Stimulated activated CD4-positive, alpha-beta T cell treated with anti-CD3 and anti-CD28 coated beads, TNF-alpha, amount 100 ng/mL, for 24 hours (primary cell): Measurements from ENCODE around the gene FBXL5.
"Not testable (repeated sequence)": the region's sequence is repeated elsewhere in the genome, so short reads cannot be mapped to it uniquely, and the experiment has no call there.

Source experiments
- DNase-seq, 3 experiments: peaks; one replicate each; pipeline ENCODE4 v3.0.0-alpha.2; 2020; ENCODE audit warnings: low read depth in 3 of 3

The FBXL5 gene

GRCh38 chr4:15649914-15650545 is 5.1 kb downstream of the FBXL5 start:
- peak; percentile 15 to 37 (median 23) for DNase-seq

DNA sequence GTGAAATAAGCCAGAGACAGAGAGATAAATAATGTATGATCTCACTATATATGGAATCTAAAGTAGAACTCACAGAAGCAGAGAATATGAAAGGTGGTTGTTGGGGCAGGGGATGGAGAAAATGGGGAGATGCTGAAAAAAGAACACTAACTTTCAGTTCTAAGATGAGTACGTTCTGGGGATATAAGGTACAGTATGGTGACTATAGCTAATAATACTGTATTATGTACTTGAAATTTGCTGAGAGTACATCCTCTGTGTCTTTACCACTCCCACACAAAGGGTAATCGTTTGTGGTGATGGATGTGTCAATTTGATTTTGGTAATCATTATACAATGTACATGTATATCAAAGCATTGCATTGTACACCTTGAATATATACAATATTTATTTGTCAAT is 6.6 kb downstream of the FBXL5 start:
- no peak for DNase-seq

GRCh38 chr4:15638418-15638817 is 16.7 kb downstream of the FBXL5 start:
- no peak for DNase-seq

GRCh38 chr4:15636818-15637217 is 18.3 kb downstream of the FBXL5 start:
- DNase-seq: no peak

DNA sequence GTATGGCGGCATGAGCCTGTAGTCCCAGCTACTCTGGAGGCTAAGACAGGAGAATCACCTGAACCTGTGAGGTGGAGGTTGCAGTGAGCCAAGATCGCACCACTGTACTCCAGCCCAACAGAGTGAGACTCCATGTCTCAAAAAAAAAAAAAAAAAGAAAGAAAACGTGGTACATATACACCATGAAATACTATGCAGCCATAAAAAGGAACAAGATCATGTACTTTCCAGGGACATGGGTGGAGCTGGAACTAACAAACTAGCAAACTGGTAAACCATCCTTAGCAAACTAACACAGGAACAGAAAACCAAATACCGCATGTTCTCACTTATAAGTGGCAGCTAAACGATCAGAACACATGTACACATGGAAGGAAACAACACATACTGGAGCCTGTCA is 37.8 kb downstream of the FBXL5 start:
- not testable (repeated sequence) for DNase-seq

DNA sequence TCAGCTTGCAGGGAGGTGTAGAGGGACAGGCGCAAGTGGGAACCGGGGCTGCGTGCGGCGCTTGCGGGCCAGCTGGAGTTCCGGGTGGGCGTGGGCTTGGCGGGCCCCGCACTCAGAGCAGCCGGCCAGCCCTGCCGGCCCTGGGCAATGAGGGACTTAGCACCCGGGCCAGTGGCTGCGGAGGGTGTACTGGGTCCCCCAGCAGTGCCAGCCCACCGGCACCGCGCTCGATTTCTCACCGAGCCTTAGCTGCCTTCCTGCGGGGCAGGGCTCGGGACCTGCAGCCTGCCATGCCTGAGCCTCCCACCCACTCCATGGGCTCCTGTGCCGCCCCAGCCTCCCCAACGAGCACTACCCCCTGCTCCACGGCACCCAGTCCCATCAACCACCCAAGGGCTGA is 40.3 kb downstream of the FBXL5 start:
- not testable (repeated sequence) for DNase-seq

GRCh38 chr4:15612136-15612535 is 43.0 kb downstream of the FBXL5 start:
- no peak for DNase-seq

GRCh38 chr4:15610855-15611254 is 44.3 kb downstream of the FBXL5 start:
- no peak for DNase-seq

DNA sequence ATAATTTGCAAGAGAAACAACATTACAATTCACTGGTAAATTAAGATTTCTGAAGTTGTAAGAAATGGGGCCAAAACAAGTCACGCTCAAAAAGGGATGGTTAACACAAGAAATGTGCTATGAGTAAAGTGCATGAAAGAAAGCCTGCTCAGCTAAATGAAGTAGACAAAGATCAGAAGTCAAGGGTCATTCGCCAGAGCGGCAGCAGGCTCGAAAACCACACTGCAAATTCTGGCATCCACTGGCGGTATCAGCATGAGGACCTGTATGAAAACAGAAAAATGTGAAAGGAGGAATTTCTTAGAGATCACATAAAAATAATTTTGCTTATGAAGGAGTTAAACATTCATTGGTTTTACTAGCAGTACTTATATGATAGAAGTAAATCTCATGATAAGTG is 49.6 kb downstream of the FBXL5 start:
- no peak for DNase-seq

GRCh38 chr4:15601862-15602261 is 53.3 kb downstream of the FBXL5 start:
- no peak for DNase-seq

DNA sequence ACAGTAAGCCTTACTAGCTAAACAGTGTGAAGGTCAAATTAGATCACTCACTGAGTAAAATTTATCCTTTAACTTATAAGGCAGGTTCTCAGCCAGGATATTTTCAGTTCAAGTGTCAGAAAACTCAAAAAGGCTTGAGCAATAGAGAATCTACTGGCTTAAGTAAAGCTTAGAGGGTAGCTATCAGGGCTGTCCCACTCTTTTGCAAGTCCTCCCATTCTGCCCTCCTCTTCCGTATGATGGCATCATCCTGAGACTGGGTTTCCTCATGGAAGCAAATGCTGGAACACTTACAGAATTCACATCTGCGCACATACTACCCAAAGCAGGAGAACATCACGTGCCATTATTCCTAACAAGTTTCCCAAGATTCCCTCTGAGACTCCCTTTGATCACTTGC is 55.0 kb downstream of the FBXL5 start:
- DNase-seq: no peak

GRCh38 chr4:15598644-15599043 is 56.5 kb downstream of the FBXL5 start:
- DNase-seq: no peak

GRCh38 chr4:15592799-15593198 is 62.4 kb downstream of the FBXL5 start:
- no peak for DNase-seq

DNA sequence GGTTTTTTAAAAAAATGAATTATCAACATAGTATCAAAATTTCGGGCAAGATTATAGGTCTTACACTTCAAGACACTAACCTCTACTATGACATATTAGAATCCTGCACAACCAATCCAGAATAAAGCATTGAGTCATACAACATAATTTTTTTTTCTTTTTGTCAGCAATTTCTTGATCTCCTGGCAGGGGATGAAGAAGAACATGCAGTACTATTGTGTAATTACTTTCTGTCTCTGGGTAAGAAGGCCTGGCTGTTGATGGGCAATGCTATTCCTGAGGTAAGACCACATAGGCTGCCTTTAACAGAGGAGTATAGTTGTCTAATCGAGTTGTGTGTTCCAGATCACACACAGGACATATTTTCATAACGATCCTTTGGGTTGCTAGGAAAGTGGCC is 67.5 kb downstream of the FBXL5 start:
- DNase-seq: no peak

GRCh38 chr4:15586066-15586465 is 69.1 kb downstream of the FBXL5 start:
- DNase-seq: no peak

- DNase-seq: no peak
These were observed 69.8 kb downstream of the FBXL5 start for GRCh38 chr4:15585331-15585730.

- no peak for DNase-seq
These were observed 70.4 kb downstream of the FBXL5 start for GRCh38 chr4:15584785-15585184.

GRCh38 chr4:15577508-15577907 is 77.6 kb downstream of the FBXL5 start:
- no peak for DNase-seq

- DNase-seq: no peak
These were observed 79.2 kb downstream of the FBXL5 start for GRCh38 chr4:15575966-15576365.

DNA sequence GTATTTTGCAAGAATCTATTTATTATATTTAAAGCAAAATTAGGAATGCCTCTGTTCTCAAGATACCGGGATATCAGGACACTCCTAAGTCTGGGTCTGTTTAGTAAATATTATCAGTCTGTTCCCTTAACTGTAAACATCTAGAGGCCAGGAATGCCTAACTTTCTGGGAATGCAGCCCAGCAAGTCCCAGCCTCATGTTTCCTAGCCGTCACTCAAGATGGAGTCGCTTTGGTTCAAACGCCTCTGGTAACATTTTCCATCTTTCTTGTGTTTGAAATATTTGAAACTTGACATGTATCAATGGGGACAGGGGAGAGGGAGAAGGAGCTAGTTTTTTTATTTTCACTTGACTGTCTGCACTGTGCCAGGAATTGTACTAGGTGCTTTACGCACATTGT is 85.4 kb downstream of the FBXL5 start:
- no peak for DNase-seq

- DNase-seq: no peak
These were observed 86.3 kb downstream of the FBXL5 start for GRCh38 chr4:15568821-15569220.

DNA sequence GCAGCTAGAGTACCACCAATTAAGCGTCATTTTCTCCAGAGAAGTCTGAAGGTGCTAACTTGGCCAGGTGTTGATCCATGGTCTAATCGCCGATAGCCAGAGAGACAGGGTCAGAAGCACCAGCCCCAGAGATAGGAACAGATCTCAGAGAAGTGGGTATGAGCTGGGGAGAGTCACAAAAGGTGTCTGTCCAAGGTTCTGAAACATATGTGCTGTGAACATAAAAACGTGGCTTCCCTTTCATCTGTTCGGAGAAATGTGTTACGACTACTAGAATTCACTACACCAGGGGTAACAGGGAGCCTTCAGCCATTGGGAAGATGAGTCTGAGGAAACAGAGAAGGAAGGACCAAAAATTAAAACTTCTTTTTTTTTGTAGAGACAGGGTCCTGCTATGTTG is 91.3 kb downstream of the FBXL5 start:
- DNase-seq: no peak

DNA sequence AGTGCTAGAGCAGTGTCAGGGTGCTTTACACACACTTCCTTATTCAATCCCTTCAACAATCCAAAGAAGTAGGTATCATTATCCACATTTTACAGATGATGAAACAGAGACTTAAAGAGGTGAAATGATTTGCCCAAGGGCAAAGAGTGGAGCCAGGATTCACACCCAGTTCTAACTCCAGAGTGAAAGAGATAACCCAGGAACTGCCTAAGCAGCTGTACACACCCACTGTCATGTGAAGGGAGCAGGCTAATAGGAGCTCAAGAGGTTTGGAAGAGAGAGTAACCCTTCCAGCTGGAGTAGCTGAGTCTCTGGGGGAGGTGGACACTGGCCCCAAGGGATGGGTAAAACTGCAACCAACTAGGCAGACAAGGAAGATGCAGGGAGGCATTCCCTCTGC is 92.5 kb downstream of the FBXL5 start:
- no peak for DNase-seq

GRCh38 chr4:15562114-15562513 is 93.0 kb downstream of the FBXL5 start:
- DNase-seq: no peak
